ENCODE data around the gene EDARADD. TPM values are rescaled to one million over a fixed set of nuclear protein-coding genes. Genes with fewer than 3 reads are reported as not detected.
A peak's percentile ranks its signal among the peaks of the same experiment; 100 is the strongest.

EDARADD gene
- total and polyA plus RNA-seq, 3 experiments from 2014 or later: 16.2 to 24.6 (median 23.3) TPM

GRCh38 chr1:236494082-236494481 lies 100.0 kb downstream of the EDARADD start:
- POLR2A ChIA-PET: no interaction called here

GRCh38 chr1:236494586-236495466 lies 100.7 kb downstream of the EDARADD start:
- Mint-ChIP-seq H3K9me3 (no peaks in the 10 kb centered on the region), H3K36me3 (no peaks in the 10 kb centered on the region), H3K4me3 (no peak overlapping the region), H3K27ac (no peak overlapping the region), H3K4me1 (peaks cover 8 to 12% (median 10%) of the 10 kb centered on the region in 3 donors), H3K27me3 (peaks cover 4 to 11% of the 10 kb centered on the region in 2 donors)
- no peak for DNase-seq
- Histone ChIP-seq H3K36me3 (ENCODE audit: insufficient read depth, low read length) (no peaks in the 10 kb centered on the region), H3K4me3 (ENCODE audit: low read length) (no peak overlapping the region), H3K4me1 (ENCODE audit: insufficient read depth, low read length) (no peaks in the 10 kb centered on the region), H3K9me3 (ENCODE audit: low read length) (no peaks in the 10 kb centered on the region), H3K27me3 (ENCODE audit: insufficient read depth, low read length, poor library complexity, severe bottlenecking) (no peaks in the 10 kb centered on the region), H3K27ac (ENCODE audit: low read depth, low read length) (no peak overlapping the region)
- POLR2A ChIA-PET: no interaction called here
- CTCF ChIA-PET: no interaction called here

More at GRCh38 chr1:236494082-236494481, 100.0 kb downstream of the EDARADD start:
- H3K4me3 ChIP-seq (ENCODE audit: low read length): no peak overlapping the region
- no peaks in the 10 kb centered on the region for H3K4me1 ChIP-seq (ENCODE audit: insufficient read depth, low read length)
- Mint-ChIP-seq H3K27ac (peak overlapping the region in 1 of 8 donors; percentile 12), H3K9me3 (no peaks in the 10 kb centered on the region), H3K36me3 (no peaks in the 10 kb centered on the region), H3K4me1 (peaks cover 10 to 15% (median 12%) of the 10 kb centered on the region in 3 donors), H3K27me3 (peaks cover 4 to 11% of the 10 kb centered on the region in 2 donors), H3K4me3 (peak overlapping the region in 1 of 7 donors; percentile 13)
- H3K9me3 ChIP-seq (ENCODE audit: low read length): no peaks in the 10 kb centered on the region
- H3K36me3 ChIP-seq (ENCODE audit: insufficient read depth, low read length): no peaks in the 10 kb centered on the region
- no peak overlapping the region for H3K27ac ChIP-seq (ENCODE audit: low read depth, low read length)
- H3K27me3 ChIP-seq (ENCODE audit: insufficient read depth, low read length, poor library complexity, severe bottlenecking): no peaks in the 10 kb centered on the region
- CTCF ChIA-PET: no interaction called here
- DNase-seq: no peak

GRCh38 chr1:236495467-236496112 lies 101.5 kb downstream of the EDARADD start:
- H3K9me3 Mint-ChIP-seq: no peaks in the 10 kb centered on the region
- peaks cover 8 to 11% (median 8%) of the 10 kb centered on the region in 3 donors for H3K4me1 Mint-ChIP-seq
- Histone ChIP-seq H3K27ac (ENCODE audit: low read depth, low read length) (no peak overlapping the region), H3K36me3 (ENCODE audit: insufficient read depth, low read length) (no peaks in the 10 kb centered on the region), H3K9me3 (ENCODE audit: low read length) (no peaks in the 10 kb centered on the region), H3K4me1 (ENCODE audit: insufficient read depth, low read length) (no peaks in the 10 kb centered on the region), H3K27me3 (ENCODE audit: insufficient read depth, low read length, poor library complexity, severe bottlenecking) (no peaks in the 10 kb centered on the region), H3K4me3 (ENCODE audit: low read length) (no peak overlapping the region)
- POLR2A ChIA-PET: no interaction called here
- no peak for DNase-seq
- no peak overlapping the region for H3K4me3 Mint-ChIP-seq
- no peaks in the 10 kb centered on the region for H3K36me3 Mint-ChIP-seq
- CTCF ChIA-PET: no interaction called here
- H3K27ac Mint-ChIP-seq: no peak overlapping the region
- peaks cover 4 to 11% of the 10 kb centered on the region in 2 donors for H3K27me3 Mint-ChIP-seq

DNA sequence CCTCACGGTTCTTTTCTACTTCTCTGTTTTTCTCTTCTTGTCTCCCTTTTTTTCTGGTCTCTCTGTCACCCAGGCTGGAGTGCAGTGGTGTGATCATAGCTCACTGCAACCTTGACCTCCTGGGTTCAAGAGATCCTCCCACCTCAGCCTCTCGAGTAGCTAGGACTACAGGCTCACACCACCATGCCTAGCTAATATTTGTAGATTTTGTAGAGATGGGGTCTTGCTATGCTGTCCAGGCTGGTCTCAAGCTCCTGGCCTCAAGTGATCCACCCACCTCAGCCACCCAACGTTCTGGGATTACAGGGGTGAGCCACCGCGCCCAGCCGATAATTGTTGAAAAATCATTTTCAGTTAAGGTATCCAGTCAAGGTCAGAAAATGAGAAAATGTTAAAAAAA lies 103.8 kb downstream of the EDARADD start:
- H3K4me3 Mint-ChIP-seq: no peak overlapping the region
- Histone ChIP-seq H3K4me3 (ENCODE audit: low read length) (no peak overlapping the region), H3K9me3 (ENCODE audit: low read length) (no peaks in the 10 kb centered on the region), H3K36me3 (ENCODE audit: insufficient read depth, low read length) (no peaks in the 10 kb centered on the region), H3K27me3 (ENCODE audit: insufficient read depth, low read length, poor library complexity, severe bottlenecking) (no peaks in the 10 kb centered on the region), H3K4me1 (ENCODE audit: insufficient read depth, low read length) (peaks cover 5% of the 10 kb centered on the region), H3K27ac (ENCODE audit: low read depth, low read length) (no peak overlapping the region)
- no peak for DNase-seq
- H3K36me3 Mint-ChIP-seq: no peaks in the 10 kb centered on the region
- peaks cover 5 to 10% (median 7%) of the 10 kb centered on the region in 3 donors for H3K4me1 Mint-ChIP-seq
- H3K27me3 Mint-ChIP-seq: peaks cover 3 to 7% of the 10 kb centered on the region in 2 donors
- H3K27ac Mint-ChIP-seq: peak overlapping the region in 1 of 8 donors; percentile 25
- no peaks in the 10 kb centered on the region for H3K9me3 Mint-ChIP-seq
- ChIA-PET CTCF (no interaction called here), POLR2A (no interaction called here)

DNA sequence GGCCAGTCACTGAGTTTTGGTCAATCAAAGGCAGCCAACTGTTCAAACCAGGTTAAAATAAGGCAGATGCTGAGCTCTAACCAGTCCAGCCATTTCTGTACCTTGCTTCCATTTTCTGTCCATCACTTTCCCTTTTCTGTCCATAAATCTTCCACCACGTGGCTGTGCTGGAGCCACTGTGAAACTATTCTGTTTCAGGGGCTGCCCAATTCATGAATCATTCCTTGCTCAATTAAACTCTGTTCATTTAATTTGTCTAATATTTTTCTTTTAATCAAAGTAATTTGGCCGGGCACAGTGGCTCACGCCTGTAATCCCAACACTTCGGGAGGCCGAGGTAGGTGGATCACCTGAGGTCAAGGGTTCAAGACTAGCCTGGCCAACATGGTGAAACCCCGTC lies 107.0 kb downstream of the EDARADD start:
- Mint-ChIP-seq H3K27ac (no peak overlapping the region), H3K27me3 (peaks cover 1 to 3% of the 10 kb centered on the region in 2 donors), H3K9me3 (no peaks in the 10 kb centered on the region), H3K4me1 (peaks cover 10 to 13% (median 11%) of the 10 kb centered on the region in 3 donors), H3K4me3 (no peak overlapping the region), H3K36me3 (no peaks in the 10 kb centered on the region)
- no peak for DNase-seq
- POLR2A ChIA-PET: interaction anchor here (0.6 kb wide), 1 partner anchor 29 kb away, joined by 5 read pairs; no protein-coding TSS in a partner anchor
- H3K4me3 ChIP-seq (ENCODE audit: low read length): no peak overlapping the region
- H3K9me3 ChIP-seq (ENCODE audit: low read length): no peaks in the 10 kb centered on the region
- no peaks in the 10 kb centered on the region for H3K27me3 ChIP-seq (ENCODE audit: insufficient read depth, low read length, poor library complexity, severe bottlenecking)
- no peaks in the 10 kb centered on the region for H3K36me3 ChIP-seq (ENCODE audit: insufficient read depth, low read length)
- H3K27ac ChIP-seq (ENCODE audit: low read depth, low read length): no peak overlapping the region
- H3K4me1 ChIP-seq (ENCODE audit: insufficient read depth, low read length): peaks cover 10% of the 10 kb centered on the region
- CTCF ChIA-PET: interaction anchor here (0.8 kb wide), 1 partner anchor 33 kb away, joined by 3 read pairs; no protein-coding TSS in a partner anchor

DNA sequence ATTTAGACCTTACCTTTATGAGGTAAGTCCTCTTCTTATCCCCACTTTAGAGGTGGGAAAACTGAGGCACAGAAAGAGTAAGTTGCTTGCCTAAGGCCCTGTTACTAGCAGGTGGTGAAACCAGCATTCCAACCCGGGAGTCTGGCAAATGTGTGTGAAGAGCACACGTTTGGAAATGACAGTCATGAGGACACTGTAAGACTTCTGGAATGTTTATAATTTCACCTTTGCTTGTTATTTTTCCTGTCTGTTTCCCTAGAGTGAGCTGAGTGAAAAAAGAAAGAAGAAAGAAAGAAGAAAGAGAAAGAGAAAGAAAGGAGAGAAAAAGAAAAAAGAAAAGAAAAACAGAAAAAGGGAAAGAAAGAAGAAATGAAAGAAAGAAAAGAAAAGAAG lies 108.5 kb downstream of the EDARADD start:
- Mint-ChIP-seq H3K27ac (peak overlapping the region in 6 of 8 donors; percentile 5 to 77 (median 30)), H3K36me3 (no peaks in the 10 kb centered on the region), H3K4me3 (peak overlapping the region in 3 of 7 donors; percentile 42 to 68 (median 52)), H3K9me3 (no peaks in the 10 kb centered on the region), H3K4me1 (peaks cover 11 to 13% (median 13%) of the 10 kb centered on the region in 3 donors), H3K27me3 (peaks cover 0 to 1% of the 10 kb centered on the region in 2 donors)
- Histone ChIP-seq H3K36me3 (ENCODE audit: insufficient read depth, low read length) (no peaks in the 10 kb centered on the region), H3K4me3 (ENCODE audit: low read length) (no peak overlapping the region), H3K27ac (ENCODE audit: low read depth, low read length) (no peak overlapping the region), H3K9me3 (ENCODE audit: low read length) (no peaks in the 10 kb centered on the region), H3K27me3 (ENCODE audit: insufficient read depth, low read length, poor library complexity, severe bottlenecking) (no peaks in the 10 kb centered on the region), H3K4me1 (ENCODE audit: insufficient read depth, low read length) (peaks cover 10% of the 10 kb centered on the region)
- no peak for DNase-seq
- ChIA-PET CTCF (interaction anchor here (1.9 to 2.1 kb wide), 2 partner anchors 12 to 14 kb away, joined by 5 read pairs; no protein-coding TSS in a partner anchor), POLR2A (interaction anchor here (0.7 kb wide), 1 partner anchor 13 kb away, joined by 3 read pairs; no protein-coding TSS in a partner anchor)

GRCh38 chr1:236502972-236503639 lies 109.0 kb downstream of the EDARADD start:
- Mint-ChIP-seq H3K27ac (peak overlapping the region in 5 of 8 donors; percentile 5 to 77 (median 24)), H3K36me3 (no peaks in the 10 kb centered on the region), H3K4me3 (peak overlapping the region in 5 of 7 donors; percentile 42 to 68 (median 64)), H3K27me3 (peaks cover 0 to 1% of the 10 kb centered on the region in 2 donors), H3K9me3 (no peaks in the 10 kb centered on the region), H3K4me1 (peaks cover 13 to 16% (median 14%) of the 10 kb centered on the region in 3 donors)
- no peaks in the 10 kb centered on the region for H3K9me3 ChIP-seq (ENCODE audit: low read length)
- CTCF ChIA-PET: interaction anchor here (1.9 to 2.1 kb wide), 2 partner anchors 13 kb away, joined by 5 read pairs; no protein-coding TSS in a partner anchor
- DNase-seq: no peak
- no peaks in the 10 kb centered on the region for H3K27me3 ChIP-seq (ENCODE audit: insufficient read depth, low read length, poor library complexity, severe bottlenecking)
- POLR2A ChIA-PET: interaction anchor here (0.7 kb wide), 1 partner anchor 13 kb away, joined by 3 read pairs; no protein-coding TSS in a partner anchor
- peak overlapping the region; percentile 26 for H3K4me3 ChIP-seq (ENCODE audit: low read length)
- peaks cover 10% of the 10 kb centered on the region for H3K4me1 ChIP-seq (ENCODE audit: insufficient read depth, low read length)
- H3K27ac ChIP-seq (ENCODE audit: low read depth, low read length): no peak overlapping the region
- no peaks in the 10 kb centered on the region for H3K36me3 ChIP-seq (ENCODE audit: insufficient read depth, low read length)
